ENCODE results near the gene SF3B3. TPM values are rescaled to one million over a fixed set of nuclear protein-coding genes. Genes with fewer than 3 reads are reported as not detected.
A peak's percentile ranks its signal among the peaks of the same experiment; 100 is the strongest.

Gene SF3B3
- total RNA-seq, 4 donors from 2014 or later = 51.1 to 90.6 (median 66.2) TPM

GRCh38 chr16:70568601-70569237 lies 45.1 kb downstream of the SF3B3 start:
- Histone ChIP-seq H3K36me3 (peaks cover 91 to 95% (median 93%) of the 10 kb centered on the region in 4 donors), H3K27me3 (no peaks in the 10 kb centered on the region), H3K4me1 (peaks cover 20 to 40% (median 35%) of the 10 kb centered on the region in 4 donors), H3K9me3 (no peaks in the 10 kb centered on the region), H3K27ac (replicated peaks in 1 of 4) (no peak overlapping the region), H3K4me3 (no peak overlapping the region)
- intact Hi-C loops (cut with DNase I) = no loop called here
- no peak for DNase-seq (ENCODE audit: extremely low spot score)
- WGBS = 86% methylated on average over 5 of the region's 5 CpGs
- TF ChIP-seq POLR2AphosphoS5 (IDR thresholded peaks at IDR 0.05) (no peak), CTCF (IDR thresholded peaks at IDR 0.05) (no peak), EP300 (IDR thresholded peaks at IDR 0.05) (no peak), POLR2A (IDR thresholded peaks at IDR 0.05; ENCODE audit: low read depth) (no peak)

- H3K4me1 ChIP-seq = peaks cover 29 to 43% (median 42%) of the 10 kb centered on the region in 4 donors
- no peak overlapping the region for H3K4me3 ChIP-seq
- H3K36me3 ChIP-seq = peaks cover 81 to 85% (median 82%) of the 10 kb centered on the region in 4 donors
- no peak for TF ChIP-seq POLR2A (IDR thresholded peaks at IDR 0.05; ENCODE audit: low read depth)
- TF ChIP-seq POLR2AphosphoS5 (IDR thresholded peaks at IDR 0.05) = no peak
- TF ChIP-seq CTCF (IDR thresholded peaks at IDR 0.05) = no peak
- no peaks in the 10 kb centered on the region for H3K27me3 ChIP-seq
- 81% methylated on average over 4 of the region's 6 CpGs for WGBS
- H3K9me3 ChIP-seq = no peaks in the 10 kb centered on the region
- no peak overlapping the region for H3K27ac ChIP-seq (replicated peaks in 1 of 4)
- intact Hi-C loops (cut with DNase I) = no loop called here
- DNase-seq (ENCODE audit: extremely low spot score) = no peak
Measured at GRCh38 chr16:70569752-70570151, 46.1 kb downstream of the SF3B3 start.

- H3K4me3 ChIP-seq = no peak overlapping the region
- H3K27me3 ChIP-seq = no peaks in the 10 kb centered on the region
- WGBS = 86% methylated on average over 10 of the region's 10 CpGs
- H3K36me3 ChIP-seq = peaks cover 67 to 81% (median 76%) of the 10 kb centered on the region in 4 donors
- no peak for TF ChIP-seq POLR2AphosphoS5 (IDR thresholded peaks at IDR 0.05)
- TF ChIP-seq POLR2A (IDR thresholded peaks at IDR 0.05; ENCODE audit: low read depth) = no peak
- no peak for TF ChIP-seq EP300 (IDR thresholded peaks at IDR 0.05)
- no peak for TF ChIP-seq CTCF (IDR thresholded peaks at IDR 0.05)
- H3K27ac ChIP-seq (replicated peaks in 1 of 4) = no peak overlapping the region
- intact Hi-C loops (cut with DNase I) = no loop called here
- H3K9me3 ChIP-seq = no peaks in the 10 kb centered on the region
- no peak for DNase-seq (ENCODE audit: extremely low spot score)
- peaks cover 33 to 38% (median 37%) of the 10 kb centered on the region in 4 donors for H3K4me1 ChIP-seq
Measured at GRCh38 chr16:70570967-70571570, 47.5 kb downstream of the SF3B3 start.

GRCh38 chr16:70571623-70572022 lies 48.0 kb downstream of the SF3B3 start:
- 74% methylated on average over 8 of the region's 8 CpGs for WGBS
- intact Hi-C loops (cut with DNase I) = no loop called here
- TF ChIP-seq POLR2AphosphoS5 (IDR thresholded peaks at IDR 0.05) (no peak), POLR2A (IDR thresholded peaks at IDR 0.05; ENCODE audit: low read depth) (no peak), EP300 (IDR thresholded peaks at IDR 0.05) (no peak), CTCF (IDR thresholded peaks at IDR 0.05) (no peak)
- Histone ChIP-seq H3K27me3 (no peaks in the 10 kb centered on the region), H3K4me3 (no peak overlapping the region), H3K9me3 (no peaks in the 10 kb centered on the region), H3K4me1 (peaks cover 38 to 44% (median 43%) of the 10 kb centered on the region in 4 donors), H3K27ac (replicated peaks in 1 of 4) (peak overlapping the region in 2 of 4 donors; percentile 42 to 67), H3K36me3 (peaks cover 62 to 76% (median 71%) of the 10 kb centered on the region in 4 donors)
- no peak for DNase-seq (ENCODE audit: extremely low spot score)
